GM12864 (cell line): ENCODE data around the gene RCOR2.

Experiments used
- DNase-seq: peaks from one replicate; pipeline ENCODE4 v3.0.0-alpha.2; 2011; ENCODE audit warnings: low read depth
- H3K4me3 ChIP-seq: 2 replicates; pipeline ENCODE4 v1.5.1; 2011; ENCODE audit warnings: mild to moderate bottlenecking, low read depth, low read length, control low read depth
- CTCF ChIP-seq: IDR thresholded peaks from 2 replicates; pipeline ENCODE4 v1.5.1; 2011; ENCODE audit warnings: low read depth, mild to moderate bottlenecking, moderate library complexity, low read length, control low read depth, inconsistent platforms; ENCODE audit errors: missing control alignments

The RCOR2 gene

GRCh38 chr11:63923319-63923718 is 6.4 kb upstream of the RCOR2 start:
- no peak overlapping the region for H3K4me3 ChIP-seq
- no peak for TF ChIP-seq CTCF
- no peak for DNase-seq

- H3K4me3 ChIP-seq, result no peak overlapping the region
- no peak for TF ChIP-seq CTCF
- DNase-seq, result no peak
These were observed 5.8 kb upstream of the RCOR2 start for GRCh38 chr11:63922673-63923192.

DNA sequence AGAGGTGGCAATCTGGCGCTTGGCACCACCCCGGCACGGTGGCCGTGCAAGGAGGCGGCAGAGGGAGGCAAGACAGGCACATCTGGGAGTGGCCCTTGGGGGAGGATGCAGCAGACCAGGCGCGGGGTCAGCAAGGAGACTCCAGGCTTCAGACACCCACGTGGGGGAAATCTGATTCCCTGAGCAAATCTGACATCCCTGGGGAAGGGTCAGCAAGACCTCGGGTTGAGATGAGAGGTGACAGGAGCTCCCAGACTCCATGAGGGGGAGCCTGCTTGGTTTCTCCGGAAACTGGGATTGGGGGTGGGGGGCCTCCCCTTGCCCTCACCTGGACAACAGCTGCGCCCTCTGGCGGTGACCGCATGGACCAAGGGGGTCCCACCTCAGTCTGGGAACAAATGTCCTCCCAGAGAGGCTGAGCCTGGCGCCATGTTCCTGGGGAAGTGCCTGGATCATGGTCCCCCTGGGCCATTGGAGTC is 4.0 kb upstream of the RCOR2 start:
- TF ChIP-seq CTCF, result peak; percentile 66
- DNase-seq, result no peak
- no peak overlapping the region for H3K4me3 ChIP-seq

GRCh38 chr11:63920126-63920938 is 3.4 kb upstream of the RCOR2 start:
- no peak overlapping the region for H3K4me3 ChIP-seq
- no peak for TF ChIP-seq CTCF
- DNase-seq, result no peak

DNA sequence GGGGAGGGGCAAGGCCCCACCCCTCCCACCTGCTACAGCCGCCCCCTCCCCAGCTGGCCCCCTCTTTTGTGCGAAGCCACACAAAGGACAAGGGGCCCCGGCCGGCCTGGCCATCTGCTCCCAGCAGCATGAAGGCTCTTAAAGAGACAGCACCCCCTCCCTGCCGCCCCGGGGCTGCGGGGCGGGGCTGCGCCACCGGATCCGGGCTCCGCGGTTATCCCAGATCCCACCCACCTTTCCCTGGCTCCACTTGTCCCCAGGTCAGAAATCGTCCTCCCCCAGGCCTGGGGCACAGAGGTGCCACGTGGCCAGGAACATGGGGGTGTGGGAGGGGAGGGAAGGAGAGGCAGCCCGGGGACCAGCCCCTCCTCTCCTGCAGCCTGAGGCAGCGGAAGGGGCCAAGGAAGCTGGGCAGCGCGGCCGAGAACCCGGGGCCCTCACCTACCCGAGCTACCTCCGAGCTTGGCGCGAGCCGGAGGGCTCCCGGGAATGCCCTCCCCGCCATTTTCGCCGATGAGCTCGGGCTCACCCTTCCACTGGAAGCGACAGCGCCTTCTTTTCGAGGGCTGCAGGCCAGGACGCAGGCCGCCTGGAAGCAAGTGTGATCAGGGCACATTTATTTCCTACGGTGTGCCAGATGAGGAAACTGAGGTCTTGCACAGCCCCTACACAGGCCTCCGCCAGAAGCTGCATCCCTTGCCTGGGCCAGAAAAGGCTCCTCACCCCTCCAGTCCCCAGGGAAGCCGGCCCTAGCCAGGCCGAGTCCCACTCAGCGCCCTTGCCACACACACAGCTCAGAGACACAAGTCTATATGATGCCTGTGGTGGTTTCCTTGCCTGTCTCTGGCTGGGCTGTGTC is 2.5 kb upstream of the RCOR2 start:
- no peak for TF ChIP-seq CTCF
- no peak for DNase-seq
- H3K4me3 ChIP-seq, result no peak overlapping the region

DNA sequence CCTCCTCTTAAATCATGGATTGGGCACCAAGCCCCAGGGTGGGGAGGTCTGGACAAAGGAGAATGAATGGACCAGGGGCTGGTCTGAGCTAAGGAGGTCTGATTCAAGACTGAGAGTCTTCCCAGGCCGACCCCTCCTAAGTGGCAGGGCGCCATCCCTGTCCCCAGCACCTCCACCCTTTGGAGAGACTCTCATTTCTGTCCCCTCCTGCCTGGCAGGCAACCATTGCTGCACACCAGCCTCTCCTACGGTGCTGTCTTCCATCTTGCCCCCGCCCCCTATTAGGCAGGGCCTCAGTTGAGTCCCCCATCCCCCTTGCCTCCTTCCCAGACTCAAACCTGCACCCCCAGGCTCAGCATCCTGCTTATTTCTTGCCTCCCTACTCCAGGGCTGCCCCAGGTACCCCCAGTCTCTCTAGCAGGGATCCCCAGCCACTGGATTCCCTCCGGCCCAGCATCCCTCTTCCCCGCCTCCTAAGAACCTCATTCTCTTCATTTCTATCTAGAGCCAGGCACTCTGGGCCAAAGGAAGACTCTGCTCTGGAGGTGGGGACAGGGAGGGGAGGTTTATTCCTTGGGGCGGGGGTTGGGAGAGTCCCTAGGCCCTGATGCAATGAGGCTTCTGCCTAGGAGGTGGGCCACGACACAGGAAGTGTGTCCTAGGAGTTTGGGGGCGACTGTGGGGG is 1.7 kb upstream of the RCOR2 start:
- TF ChIP-seq CTCF, result no peak
- no peak for DNase-seq
- no peak overlapping the region for H3K4me3 ChIP-seq
